ENCODE data around the gene PRLH.

GRCh38 chr2:237541243-237541642 is 25.1 kb upstream of the PRLH start:
- TF ChIP-seq CTCF (IDR thresholded peaks at IDR 0.05) (no peak), POLR2A (IDR thresholded peaks at IDR 0.05) (no peak)

Measured in gastroesophageal sphincter (tissue), 3 donors.